Fibroblast of skin of back (primary cell): ENCODE data around the gene DTNBP1.
"Not testable (repeated sequence)": the region's sequence is repeated elsewhere in the genome, so short reads cannot be mapped to it uniquely, and the experiment has no call there.

ENCODE experiments used
- DNase-seq: peaks from one replicate; pipeline ENCODE4 v3.0.0-alpha.2; 2013

DTNBP1 gene

DNA sequence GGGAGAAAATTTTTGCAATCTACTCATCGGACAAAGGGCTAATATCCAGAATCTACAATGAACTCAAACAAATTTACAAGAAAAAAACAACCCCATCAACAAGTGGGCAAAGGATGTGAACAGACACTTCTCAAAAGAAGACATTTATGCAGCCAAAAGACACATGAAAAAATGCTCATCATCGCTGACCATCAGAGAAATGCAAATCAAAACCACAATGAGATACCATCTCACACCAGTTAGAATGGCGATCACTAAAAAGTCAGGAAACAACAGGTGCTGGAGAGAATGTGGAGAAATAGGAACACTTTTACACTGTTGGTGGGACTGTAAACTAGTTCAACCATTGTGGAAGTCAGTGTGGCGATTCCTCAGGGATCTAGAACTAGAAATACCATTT lies 4.1 kb upstream of the DTNBP1 start:
- not testable (repeated sequence) for DNase-seq

DNA sequence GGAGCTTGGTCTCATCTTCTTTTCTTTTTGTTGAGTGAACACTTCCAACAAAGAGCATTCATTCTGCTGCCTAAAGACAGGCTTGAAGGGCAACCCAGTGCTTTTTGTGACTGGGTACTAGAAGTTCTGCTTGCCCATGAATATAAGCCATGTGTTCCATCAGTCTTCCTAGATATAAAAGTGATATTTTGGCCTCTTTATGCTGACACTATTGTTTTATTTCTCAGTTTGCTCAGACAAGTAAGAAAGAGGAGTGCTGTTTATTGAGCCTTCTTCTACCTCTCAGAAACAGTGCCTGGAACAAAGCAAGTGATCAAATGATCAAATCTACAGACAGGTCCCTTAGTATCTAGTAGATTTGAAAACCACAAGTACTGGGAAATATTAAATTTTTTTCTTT lies 2.4 kb upstream of the DTNBP1 start:
- DNase-seq = no peak

DNA sequence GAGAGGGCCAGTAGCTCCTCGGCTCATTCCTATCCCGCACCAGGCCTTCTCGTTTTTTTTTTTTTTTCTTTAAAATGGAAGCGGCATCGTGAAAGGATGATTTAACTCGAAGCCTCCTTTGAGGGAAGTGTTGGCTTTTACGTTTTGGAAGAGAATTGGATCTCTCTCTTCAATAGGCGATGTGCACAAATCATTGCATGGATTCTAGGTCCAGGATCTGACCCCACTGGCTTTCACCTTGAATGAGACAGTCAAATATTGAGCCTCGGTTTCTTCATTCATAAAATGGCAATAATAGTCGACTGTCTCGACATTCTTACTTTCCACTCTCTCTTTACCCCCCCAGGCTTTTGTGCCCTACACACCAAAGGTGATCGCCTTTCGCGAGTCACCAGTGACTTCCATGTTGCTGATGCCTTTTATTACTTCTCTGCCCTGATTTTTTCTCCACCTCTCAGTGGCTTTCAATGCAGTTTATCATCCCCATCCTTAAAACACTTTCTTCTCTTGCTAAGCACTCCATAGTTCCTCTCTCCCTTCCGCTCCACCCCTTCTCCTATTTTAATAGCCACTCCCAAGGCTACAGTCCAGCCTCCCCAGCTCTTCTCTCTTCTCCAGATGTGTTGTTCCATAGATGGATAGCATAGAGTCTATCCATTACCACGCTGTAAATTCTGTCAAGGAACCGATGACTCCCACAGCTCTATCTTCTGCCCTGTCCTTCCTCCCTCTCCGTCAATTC lies 473 bp upstream of the DTNBP1 start:
- DNase-seq = no peak

DNA sequence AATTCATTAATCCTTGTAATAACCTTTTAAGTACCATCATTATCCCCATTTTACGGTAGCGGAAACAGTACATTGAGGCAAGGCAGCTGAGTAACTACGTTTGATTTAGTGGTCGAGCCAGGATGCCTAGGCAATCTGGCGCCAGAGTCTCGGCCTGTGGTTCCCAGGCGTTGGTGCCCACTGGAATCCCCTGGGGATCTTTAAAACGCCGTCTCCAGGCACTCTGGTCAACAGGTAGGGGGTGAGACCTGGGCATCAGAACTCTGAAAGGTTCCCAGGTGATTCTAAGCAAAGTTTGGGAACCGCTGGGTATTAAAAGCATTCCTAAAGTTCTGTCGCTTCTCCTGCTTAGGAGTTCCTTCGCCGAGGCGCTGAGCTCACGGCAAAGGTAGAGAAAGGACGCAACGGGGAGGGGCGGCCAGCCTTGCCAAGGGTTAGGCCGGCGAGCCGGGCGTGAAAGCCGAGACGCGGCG lies 939 bp downstream of the DTNBP1 start:
- DNase-seq = no peak

DNA sequence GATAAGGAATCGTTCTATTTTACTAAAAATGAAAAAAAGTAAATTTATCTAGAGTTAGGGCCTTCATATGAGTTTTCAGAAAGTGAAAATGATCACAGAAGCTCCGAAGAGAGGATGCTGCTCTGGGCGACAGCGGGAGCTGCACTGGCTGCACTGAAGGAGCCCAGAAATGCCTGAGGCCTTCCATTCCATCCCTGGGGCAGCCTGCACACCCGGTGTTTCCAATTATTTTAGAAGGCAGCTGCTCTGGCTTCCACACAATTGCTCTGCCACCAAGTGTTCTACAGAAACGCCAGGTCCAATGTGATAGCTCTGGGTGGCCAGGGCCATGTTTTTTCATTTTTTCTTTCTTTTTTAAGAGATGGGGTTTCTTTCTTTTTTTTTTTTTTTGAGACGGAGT lies 3.6 kb downstream of the DTNBP1 start:
- no peak for DNase-seq

DNA sequence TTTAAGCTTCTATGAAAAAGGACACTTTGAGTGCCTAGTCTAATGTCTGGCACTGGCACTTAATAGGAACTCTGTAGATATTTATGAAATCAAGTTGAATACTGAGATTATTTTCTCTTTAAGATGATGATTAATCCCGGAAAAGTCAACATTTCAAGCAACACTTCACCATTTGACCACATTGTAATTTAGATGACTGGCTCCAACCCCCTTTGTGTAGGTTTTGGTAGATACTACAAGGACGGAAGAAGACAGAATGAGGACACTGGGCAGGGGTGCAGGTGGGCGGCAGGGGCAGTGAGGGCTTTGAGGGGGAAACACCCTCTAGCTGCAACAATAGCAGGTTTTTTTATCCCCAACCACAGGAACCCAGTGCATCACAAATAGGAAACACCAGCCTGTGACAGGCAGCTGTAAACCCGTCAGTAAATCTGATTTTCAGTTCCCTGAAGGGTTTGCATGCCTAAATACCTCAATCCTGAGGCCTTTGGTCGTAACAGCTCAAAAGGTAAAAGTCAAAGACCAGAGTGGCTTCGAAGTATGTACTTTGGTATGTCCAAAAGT lies 4.6 kb downstream of the DTNBP1 start:
- DNase-seq = no peak

DNA sequence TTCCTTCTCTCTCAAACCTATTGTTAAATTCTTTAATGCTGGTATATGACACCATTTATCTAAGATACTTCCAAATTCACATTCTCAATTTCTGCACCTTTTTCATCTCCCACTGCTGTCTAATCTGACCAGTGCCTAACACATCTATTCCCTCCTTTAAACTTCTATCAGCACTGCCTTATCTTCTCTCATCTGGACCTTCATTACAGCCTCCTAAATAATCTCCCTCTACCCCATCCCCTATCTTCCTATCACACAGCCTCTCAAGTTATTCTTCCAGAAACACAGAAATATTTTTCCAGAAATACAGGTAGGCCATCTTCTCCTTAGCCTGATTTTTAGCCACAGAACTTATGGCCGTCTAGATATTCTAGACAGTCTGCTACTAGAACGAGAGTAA lies 5.5 kb downstream of the DTNBP1 start:
- DNase-seq = no peak

DNA sequence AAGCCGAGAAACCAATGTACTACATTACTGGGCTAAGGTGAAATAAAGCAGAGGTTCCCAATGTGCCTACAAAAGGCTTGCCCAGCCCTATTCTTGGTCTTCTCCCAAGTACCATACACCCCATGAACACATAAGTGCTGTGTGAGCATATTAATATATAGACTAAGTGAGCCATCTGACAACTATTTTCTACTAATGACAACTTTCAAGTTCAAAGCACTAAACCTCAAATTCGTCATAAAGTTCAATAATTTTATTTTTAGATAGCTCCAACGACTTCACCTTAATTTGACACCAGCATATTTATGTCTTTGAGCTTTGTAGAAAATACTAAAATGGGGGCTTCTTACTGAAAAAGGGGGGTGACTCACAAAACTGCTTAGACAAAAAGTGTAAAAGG lies 6.7 kb downstream of the DTNBP1 start:
- no peak for DNase-seq

DNA sequence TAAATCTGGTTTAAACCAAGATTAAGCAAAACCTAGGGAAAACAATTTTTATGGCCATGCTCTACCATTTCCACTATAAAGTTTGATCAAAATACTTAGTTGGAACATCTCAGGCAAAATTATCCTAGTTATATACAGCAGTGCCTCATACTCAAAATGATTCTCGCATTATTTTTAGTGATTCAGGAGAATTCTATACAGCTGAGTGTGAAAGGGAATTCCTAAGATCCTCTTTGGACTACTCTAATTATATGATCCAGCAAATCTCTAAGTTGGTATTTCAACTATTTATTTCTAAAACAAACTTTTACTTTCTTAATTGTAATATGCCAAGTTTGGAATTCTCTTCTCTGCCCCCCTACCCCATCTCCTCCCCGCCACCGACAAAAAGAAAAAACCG lies 8.6 kb downstream of the DTNBP1 start:
- peak; percentile 42 for DNase-seq

DNA sequence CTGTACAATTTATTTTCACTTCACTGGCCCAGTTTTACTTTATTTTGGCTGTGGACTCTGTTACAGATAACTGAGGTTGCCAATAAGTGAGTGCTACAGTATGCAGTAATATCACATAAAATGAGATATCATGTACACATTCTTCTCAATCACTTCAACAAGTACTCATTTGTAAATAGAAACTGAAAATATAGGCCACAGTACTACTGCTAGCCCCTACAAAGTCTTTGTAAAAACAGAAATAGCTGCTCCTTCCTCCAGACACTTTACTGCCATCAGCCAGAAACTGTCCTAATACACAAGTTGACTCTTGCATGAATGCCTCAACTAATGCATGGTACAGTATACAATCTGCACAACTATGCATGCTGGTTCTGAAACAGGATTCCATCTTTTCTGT lies 9.2 kb downstream of the DTNBP1 start:
- no peak for DNase-seq

DNA sequence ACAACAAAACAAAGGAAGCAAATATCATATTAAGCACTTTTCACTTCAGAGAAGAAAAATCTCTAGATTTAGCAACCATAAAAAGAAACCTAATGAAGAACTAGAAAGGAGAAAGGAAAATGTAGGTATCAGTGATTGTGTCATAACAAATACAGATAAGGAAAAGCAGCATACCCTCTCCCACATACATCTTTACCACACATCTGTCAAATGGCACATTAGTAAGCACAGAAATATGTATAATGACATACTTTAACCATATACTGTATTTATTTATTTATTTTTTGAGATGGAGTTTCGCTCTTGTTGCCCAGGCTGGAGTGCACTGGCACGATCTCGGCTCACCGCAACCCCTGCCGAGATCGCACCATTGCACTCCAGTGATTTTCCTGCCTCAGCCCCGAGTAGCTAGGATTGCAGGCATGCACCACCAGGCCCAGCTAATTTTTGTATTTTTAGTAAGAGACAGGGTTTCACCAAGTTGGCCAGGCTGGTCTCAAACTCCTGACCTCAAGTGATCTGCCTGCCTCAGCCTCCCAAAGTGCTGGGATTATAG lies 12.7 kb downstream of the DTNBP1 start:
- peak; percentile 41 for DNase-seq

DNA sequence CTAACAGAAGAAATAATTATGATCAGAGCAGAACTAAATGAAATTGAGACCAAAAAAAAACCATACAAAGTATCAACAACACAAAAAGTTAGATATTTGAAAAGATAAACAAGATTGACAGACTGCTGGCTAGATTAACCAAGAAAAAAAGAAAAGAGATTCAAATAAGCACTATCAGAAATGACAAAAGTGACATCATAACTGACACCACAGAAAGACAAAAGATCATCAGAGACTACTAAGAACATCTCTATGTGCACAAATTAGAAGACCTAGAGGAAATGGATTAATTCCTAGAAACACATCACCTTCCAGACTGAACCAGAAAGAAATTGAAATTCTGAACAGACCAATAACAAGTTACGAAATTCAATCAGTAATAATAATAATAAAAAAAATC lies 17.9 kb downstream of the DTNBP1 start:
- no peak for DNase-seq

DNA sequence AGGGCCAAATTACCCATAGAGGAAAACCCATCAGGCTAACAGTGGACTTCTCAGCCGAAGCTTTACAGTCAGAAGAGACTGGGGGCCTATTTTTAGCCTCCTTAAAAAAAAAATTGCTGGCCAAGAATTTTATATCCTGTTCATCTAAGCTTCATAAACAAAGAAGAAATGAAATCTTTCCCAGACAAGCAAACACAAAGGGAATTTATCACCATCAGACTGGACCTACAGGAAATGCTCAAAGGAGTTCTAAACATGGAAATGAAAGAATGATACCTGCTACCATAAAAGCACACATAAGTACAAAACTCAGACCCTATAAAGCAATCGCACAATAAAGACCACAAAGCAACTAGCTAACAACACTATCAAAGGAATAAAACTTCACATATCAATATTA lies 19.3 kb downstream of the DTNBP1 start:
- DNase-seq = no peak

DNA sequence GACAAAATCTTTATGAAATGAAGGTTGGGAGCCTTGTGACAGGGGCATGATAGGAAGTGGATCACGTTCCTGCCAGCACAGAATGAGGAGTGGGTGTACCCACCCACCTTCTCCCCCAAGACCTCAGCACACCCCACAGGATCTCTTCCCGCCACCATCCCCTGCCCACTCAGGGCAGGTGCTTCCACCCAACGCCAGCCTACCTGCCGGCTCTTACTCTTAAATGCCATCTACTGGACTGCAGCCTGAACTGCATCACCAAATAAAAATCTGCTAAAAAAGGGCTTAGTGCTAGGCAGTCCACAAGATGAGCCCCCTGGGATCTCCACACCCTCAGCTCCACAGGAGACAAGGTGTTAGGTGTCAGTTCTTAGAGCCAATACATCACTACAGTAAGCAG lies 20.6 kb downstream of the DTNBP1 start:
- DNase-seq = no peak

DNA sequence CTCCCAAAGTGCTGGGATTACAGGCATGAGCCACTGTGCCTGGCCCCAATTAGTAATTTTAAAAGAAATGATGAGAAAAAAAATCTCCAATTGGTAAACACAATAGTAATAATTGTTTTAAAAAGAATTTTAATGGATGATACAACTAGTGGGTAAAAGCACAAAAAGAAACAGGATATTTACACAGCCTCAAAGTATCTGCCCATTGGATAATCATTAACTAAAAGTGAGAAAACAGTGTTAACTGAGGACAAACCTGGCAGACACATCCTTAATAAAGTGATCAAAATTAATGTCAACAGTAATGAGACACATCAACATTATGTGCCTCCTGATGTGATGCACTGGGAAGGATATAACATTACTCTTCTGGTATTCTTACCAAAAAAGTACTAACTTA lies 24.5 kb downstream of the DTNBP1 start:
- no peak for DNase-seq

DNA sequence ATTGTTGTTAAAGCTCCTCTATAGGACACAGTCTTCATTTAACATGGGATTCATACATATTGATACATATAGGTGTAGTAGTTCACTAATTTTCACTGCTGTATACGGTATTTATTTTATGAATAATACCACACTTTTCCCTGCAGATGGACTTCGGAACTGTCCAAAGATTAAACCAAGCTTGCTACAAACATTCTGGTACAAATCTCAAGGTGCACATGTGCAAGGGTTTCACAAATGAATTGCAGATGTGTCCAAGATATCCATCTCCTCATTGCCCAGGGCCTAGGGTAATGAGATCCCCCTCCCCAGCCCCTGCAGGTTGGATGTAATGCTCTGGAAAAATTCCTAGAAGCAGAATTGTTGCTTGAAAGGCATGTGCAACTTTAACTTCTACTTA lies 31.4 kb downstream of the DTNBP1 start:
- DNase-seq = no peak

DNA sequence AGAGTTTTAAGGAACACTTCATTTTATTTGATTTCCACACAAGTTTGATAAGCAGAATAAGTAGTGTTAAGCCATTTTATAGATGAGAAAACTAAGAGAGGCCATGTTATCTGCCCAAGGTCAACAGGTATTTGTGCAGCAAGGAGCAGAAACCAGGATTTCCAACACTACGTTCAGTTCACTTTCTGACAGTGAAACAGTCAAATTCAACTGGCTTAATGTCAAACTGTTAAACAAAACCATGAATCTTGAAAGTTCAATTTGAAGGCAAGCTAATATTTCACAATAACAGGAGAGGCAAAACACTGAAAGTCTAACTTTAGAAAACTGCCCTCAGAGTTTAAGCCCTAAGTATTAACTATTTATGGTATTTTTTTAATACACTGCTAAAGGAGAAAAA lies 32.6 kb downstream of the DTNBP1 start:
- DNase-seq = no peak

DNA sequence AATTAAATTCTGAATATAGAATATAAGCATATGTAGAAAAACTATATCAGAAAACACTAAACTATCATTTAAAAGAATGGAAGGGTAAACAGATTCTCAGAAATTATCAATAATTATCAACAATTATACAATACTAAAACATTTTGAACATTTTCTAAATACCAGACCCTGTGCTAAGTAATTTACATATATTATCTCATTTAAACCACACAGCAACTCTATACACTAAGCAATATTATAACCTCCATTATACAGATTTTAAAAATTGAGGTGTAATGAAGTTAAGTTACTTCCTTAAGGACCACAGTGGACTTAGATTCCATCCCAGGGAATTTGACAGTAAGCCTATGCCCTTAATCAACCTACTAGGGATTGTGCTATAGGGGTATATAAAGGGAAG lies 33.3 kb downstream of the DTNBP1 start:
- DNase-seq = no peak

DNA sequence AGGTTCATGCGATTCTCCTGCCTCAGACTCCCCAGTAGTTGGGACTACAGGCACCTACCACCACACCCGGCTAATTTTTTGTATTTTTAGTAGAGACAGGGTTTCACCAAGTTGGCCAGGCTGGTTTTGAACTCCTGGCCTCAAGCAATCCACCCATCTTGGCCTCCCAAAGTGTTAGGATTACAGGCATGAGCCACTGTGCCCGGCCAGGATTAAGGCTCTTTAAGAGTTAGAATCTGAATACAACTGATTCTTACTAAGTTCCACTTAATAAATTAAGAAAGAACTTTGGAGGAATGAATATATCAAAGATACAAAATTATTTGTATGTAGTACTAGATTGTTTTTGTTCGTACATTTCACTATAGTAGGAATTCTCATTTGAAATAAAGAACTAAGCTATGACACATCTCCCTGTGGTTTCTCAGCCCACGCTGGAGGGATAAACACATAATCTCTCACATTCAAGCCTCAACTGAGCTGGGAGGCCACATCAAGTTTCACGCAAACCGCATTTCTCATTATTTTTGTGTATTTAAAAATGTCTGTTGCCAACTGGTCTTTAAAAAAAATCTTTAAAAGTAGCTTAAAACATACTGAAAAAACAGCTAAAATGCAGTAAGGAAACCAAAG lies 34.2 kb downstream of the DTNBP1 start:
- peak; percentile 75 for DNase-seq

DNA sequence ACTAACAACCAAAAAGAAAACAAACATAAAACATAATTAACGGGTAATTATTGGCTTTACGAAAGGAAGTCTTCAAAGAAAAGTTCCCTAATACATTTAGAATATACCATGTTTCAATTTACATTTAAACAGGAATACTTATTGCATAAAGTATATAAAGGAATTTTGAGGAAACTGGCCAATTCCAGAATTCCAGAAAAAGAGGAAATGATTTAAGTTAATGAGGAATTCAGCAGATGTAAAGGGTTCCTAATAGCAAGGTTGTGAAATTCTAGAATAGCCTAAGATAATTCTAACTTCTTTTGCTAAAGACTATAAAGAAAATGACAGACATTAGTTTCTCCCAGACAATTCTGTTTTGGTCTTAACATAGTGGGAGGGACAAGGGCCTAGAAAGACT lies 35.0 kb downstream of the DTNBP1 start:
- DNase-seq = peak; percentile 46

DNA sequence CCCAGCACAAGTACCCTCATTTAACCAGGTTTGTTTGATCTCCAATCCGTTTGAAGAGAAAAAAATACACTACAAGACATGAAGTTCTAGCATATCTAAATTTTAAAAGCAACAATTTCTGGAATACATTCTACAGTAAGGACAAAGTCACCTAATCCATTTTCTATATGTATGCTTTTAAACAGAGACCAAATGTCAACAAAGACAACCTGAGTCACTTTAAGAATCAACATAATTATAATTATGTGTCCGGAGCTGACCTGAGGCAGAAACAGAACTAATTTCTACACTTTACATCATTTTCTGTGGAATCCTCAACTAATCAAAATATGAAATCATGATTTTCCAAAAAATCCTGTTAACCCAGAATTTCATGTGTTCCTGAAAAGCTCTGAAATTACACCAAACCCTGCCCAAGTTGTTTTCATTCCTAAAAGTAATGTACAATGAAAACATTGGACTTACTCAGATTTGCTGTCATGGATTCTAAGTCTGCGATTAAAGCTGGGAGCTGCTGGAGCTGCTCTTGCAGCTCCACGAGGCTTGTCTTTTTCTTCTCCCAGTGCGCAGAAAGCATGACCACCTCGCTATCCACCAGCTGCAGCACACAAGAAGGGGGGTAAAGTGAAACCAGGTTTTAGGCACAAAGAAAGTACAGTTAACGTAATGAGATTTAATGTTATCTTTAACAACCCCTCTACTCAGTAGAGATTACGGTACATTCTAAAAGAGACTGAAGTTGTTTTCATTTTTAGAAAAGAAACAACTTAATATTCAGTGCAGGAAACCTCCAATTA lies 35.8 kb downstream of the DTNBP1 start:
- DNase-seq = no peak

DNA sequence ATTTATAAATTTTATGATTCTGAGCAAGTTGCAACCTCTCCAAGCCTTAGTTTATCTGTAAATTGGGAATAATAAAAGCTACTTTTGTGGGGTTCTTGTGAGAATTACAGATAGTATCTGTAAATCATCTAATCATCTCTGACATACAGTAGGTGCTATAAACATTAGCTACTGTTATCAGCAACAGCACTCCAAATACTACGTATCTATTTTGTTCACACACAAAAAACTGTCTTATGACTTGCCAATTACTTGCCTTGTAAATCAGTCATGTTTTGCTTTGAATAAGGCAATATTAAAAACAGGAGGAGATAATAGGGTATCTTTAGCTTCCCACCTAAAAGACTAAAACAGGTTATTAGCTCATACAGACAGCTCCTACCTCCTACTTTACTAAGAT lies 36.7 kb downstream of the DTNBP1 start:
- DNase-seq = no peak
